SK-N-SH (cell line): ENCODE measurements around the gene SCNN1G. TPM values are rescaled to one million over a fixed set of nuclear protein-coding genes. Genes with fewer than 3 reads are reported as not detected.
A peak's percentile ranks its signal among the peaks of the same experiment; 100 is the strongest.

Source experiments
- CTCF ChIP-seq: fragments of 200-600 bp; sonication (generic); IDR thresholded peaks from 2 replicates; pipeline ENCODE4 v1.6.1; 2017; ENCODE audit warnings: antibody characterized with exemption, mild to moderate bottlenecking, moderate library complexity
- EP300 ChIP-seq, 2 experiments: IDR thresholded peaks; 2 replicates each; pipeline versions ENCODE4 v1.4.0 to v1.6.1; 2012; ENCODE audit warnings: borderline replicate concordance in 1 of 2, low read depth in 1 of 2, low read length in 1 of 2
- EZH2phosphoT487 ChIP-seq: fragments of 200-600 bp; sonication (generic); IDR thresholded peaks from 2 replicates; pipeline ENCODE4 v1.6.1; 2017; ENCODE audit warnings: low read depth, mixed run types, mild to moderate bottlenecking, antibody characterized with exemption, moderate library complexity, borderline replicate concordance
- FOSL2 ChIP-seq: IDR thresholded peaks from 2 replicates; pipeline ENCODE4 v1.4.0; 2012; ENCODE audit warnings: low read depth, mild to moderate bottlenecking, moderate library complexity, borderline replicate concordance
- FOXJ3 ChIP-seq: sonication (generic); formaldehyde crosslinking; IDR thresholded peaks from 2 replicates; pipeline ENCODE4 v1.5.1; 2020; ENCODE audit warnings: mild to moderate bottlenecking, missing genetic modification reagents
- FOXM1 ChIP-seq: IDR thresholded peaks from 2 replicates; pipeline ENCODE4 v1.4.0; 2012; ENCODE audit warnings: low read depth, mild to moderate bottlenecking
- GABPA ChIP-seq: IDR thresholded peaks from 2 replicates; pipeline ENCODE4 v1.4.0; 2012; ENCODE audit warnings: low read depth, mild to moderate bottlenecking
- GATA2 ChIP-seq: sonication (generic); formaldehyde crosslinking; IDR thresholded peaks from 2 replicates; pipeline ENCODE4 v1.5.0; 2020; ENCODE audit warnings: mild to moderate bottlenecking, missing genetic modification reagents
- MEF2A ChIP-seq: IDR thresholded peaks from 2 replicates; pipeline ENCODE4 v1.4.0; 2012; ENCODE audit warnings: low read depth, borderline replicate concordance
- MXI1 ChIP-seq: IDR thresholded peaks from 2 replicates; pipeline ENCODE4 v1.6.1; 2012; ENCODE audit warnings: mild to moderate bottlenecking, low read depth, low read length, improper control_type of control experiment
- NFIC ChIP-seq: IDR thresholded peaks from 2 replicates; pipeline ENCODE4 v1.4.0; 2012; ENCODE audit warnings: borderline replicate concordance
- PBX3 ChIP-seq: IDR thresholded peaks from 2 replicates; pipeline ENCODE4; 2012
- POLR2AphosphoS5 ChIP-seq: IDR thresholded peaks from 2 replicates; pipeline ENCODE4 v1.6.1; 2012; ENCODE audit warnings: low read depth, low read length
- RAD21 ChIP-seq: IDR thresholded peaks from 2 replicates; pipeline ENCODE4 v1.6.1; 2012; ENCODE audit warnings: mild to moderate bottlenecking, low read length
- RCOR1 ChIP-seq: fragments of 150-350 bp; IDR thresholded peaks from 2 replicates; pipeline ENCODE4 v1.6.1; 2017; ENCODE audit warnings: antibody characterized with exemption, low read length
- RFX5 ChIP-seq: IDR thresholded peaks from 2 replicates; pipeline ENCODE4 v1.6.1; 2012; ENCODE audit warnings: mild to moderate bottlenecking, improper control_type of control experiment, low read length
- RXRA ChIP-seq: IDR thresholded peaks from 2 replicates; pipeline ENCODE4 v1.4.0; 2012; ENCODE audit warnings: low read depth, mild to moderate bottlenecking, borderline replicate concordance
- SIN3A ChIP-seq: IDR thresholded peaks from 2 replicates; pipeline ENCODE4 v1.6.1; 2012; ENCODE audit warnings: low read depth, mild to moderate bottlenecking, low read length, moderate library complexity, borderline replicate concordance
- SMC3 ChIP-seq: IDR thresholded peaks from 2 replicates; pipeline ENCODE4 v1.6.1; 2012; ENCODE audit warnings: low read depth, low read length, improper control_type of control experiment
- TCF12 ChIP-seq: IDR thresholded peaks from 2 replicates; pipeline ENCODE4 v1.4.0; 2012
- USF1 ChIP-seq: IDR thresholded peaks from 2 replicates; pipeline ENCODE4 v1.4.0; 2012; ENCODE audit warnings: low read depth, borderline replicate concordance
- ZBTB33 ChIP-seq: IDR thresholded peaks from 2 replicates; pipeline ENCODE4 v1.4.0; 2012; ENCODE audit warnings: low read depth, borderline replicate concordance
- polyA plus RNA-seq, 3 experiments: library from polyadenylated mRNA; depleted of rRNA; stranded (reverse); fragments of >200 nt; gene quantifications; 2 replicates each; pipeline ENCODE4 v1.2.3, GENCODE V29; 2012

SCNN1G gene
- polyA plus RNA-seq, 1 of the 3 experiments (the other 2 are of a cell fraction) = not detected

GRCh38 chr16:23149267-23149992 lies 33.1 kb upstream of the SCNN1G start, which contains the start of gene USP31 (continued):
- TF ChIP-seq CTCF (no peak), RXRA (no peak), PBX3 (peak; percentile 6), FOXM1 (no peak), MXI1 (peak; percentile 93), EP300 (IDR thresholded peaks at IDR 0.05; ENCODE audit: borderline replicate concordance in 1 of 2, low read depth in 1 of 2, low read length in 1 of 2) (no peak), RCOR1 (no peak), RFX5 (no peak), TCF12 (no peak), GATA2 (CRISPR knock-in tag) (no peak), SIN3A (0 out of 2 replicates have a peak, but pooled peaks have one; percentile 56), EZH2phosphoT487 (no peak), ZBTB33 (no peak), USF1 (peak; percentile 95), FOXJ3 (CRISPR knock-in tag) (no peak), MEF2A (no peak), NFIC (no peak), FOSL2 (no peak), GABPA (no peak), POLR2AphosphoS5 (no peak), RAD21 (no peak), SMC3 (no peak)
